RWPE2 (cell line): ENCODE data around the gene CCL24.
"Not testable (repeated sequence)": the region's sequence is repeated elsewhere in the genome, so short reads cannot be mapped to it uniquely, and the experiment has no call there.

Experiments
- ATAC-seq: fragments of 200-7000 bp; cut with Tn5 transposase; 3 replicates; pipeline ENCODE4 v1.9.1; 2021; ENCODE audit warnings: low read depth
- DNase-seq: peaks from one replicate; pipeline ENCODE4 v3.0.0-alpha.2; 2020; ENCODE audit warnings: low spot score
- H3K27ac ChIP-seq: fragments of 450-650 bp; 2 replicates; pipeline ENCODE4 v1.5.1; 2017; ENCODE audit warnings: mild to moderate bottlenecking; ENCODE audit not compliant: poor library complexity, severe bottlenecking
- H3K27me3 ChIP-seq: fragments of 250-450 bp; sonication (Bioruptor Pico); 2 replicates; pipeline ENCODE4 v1.5.1; 2021; ENCODE audit warnings: mild to moderate bottlenecking, moderate library complexity; ENCODE audit not compliant: insufficient read depth, poor library complexity, severe bottlenecking
- H3K36me3 ChIP-seq: fragments of 250-450 bp; sonication (Bioruptor Pico); 2 replicates; pipeline ENCODE4 v1.5.1; 2020; ENCODE audit warnings: low read depth, mild to moderate bottlenecking, moderate library complexity
- H3K4me1 ChIP-seq: fragments of 250-450 bp; sonication (Bioruptor Pico); 2 replicates; pipeline ENCODE4 v1.5.1; 2021; ENCODE audit warnings: mild to moderate bottlenecking, moderate library complexity; ENCODE audit not compliant: insufficient read depth, poor library complexity, severe bottlenecking
- H3K4me3 ChIP-seq: fragments of 250-450 bp; sonication (Bioruptor Pico); 2 replicates; pipeline ENCODE4 v1.5.1; 2021; ENCODE audit warnings: mild to moderate bottlenecking, moderate library complexity; ENCODE audit not compliant: severe bottlenecking
- H3K9me3 ChIP-seq: fragments of 250-450 bp; sonication (Bioruptor Pico); 2 replicates; pipeline ENCODE4 v1.5.1; 2021; ENCODE audit warnings: mild to moderate bottlenecking, moderate library complexity; ENCODE audit not compliant: severe bottlenecking
- TF ChIP-seq, protein P1 (sequence below): fragments of 450-650 bp; IDR thresholded peaks from one replicate; pipeline ENCODE4 v1.5.1; 2017; ENCODE audit warnings: mild to moderate bottlenecking, moderate library complexity; ENCODE audit not compliant: poor library complexity, severe bottlenecking

The CCL24 gene

DNA sequence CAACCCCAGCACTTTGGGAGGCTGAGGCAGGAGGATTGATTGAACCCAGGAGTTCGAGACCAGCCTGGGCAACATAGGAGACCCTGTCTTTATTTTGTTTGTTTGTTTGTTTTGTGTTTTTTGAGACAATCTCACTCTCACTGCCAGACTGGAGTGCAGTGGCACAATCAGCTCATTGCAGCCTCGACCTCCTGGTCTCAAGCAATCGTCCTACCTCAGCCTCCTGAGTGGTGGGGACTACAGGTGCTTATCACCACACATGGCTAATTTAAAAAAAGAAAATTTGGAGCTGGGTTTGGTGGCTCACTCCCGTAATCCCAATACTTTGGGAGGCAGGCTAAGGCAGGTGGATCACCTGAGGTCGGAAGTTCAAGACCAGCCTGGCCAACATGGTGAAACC is 30.6 kb upstream of the CCL24 start:
- no peaks in the 10 kb centered on the region for H3K9me3 ChIP-seq
- no peaks in the 10 kb centered on the region for H3K27me3 ChIP-seq
- DNase-seq (no peak), ATAC-seq (no peak)
- H3K27ac ChIP-seq: no peak overlapping the region
- no peaks in the 10 kb centered on the region for H3K36me3 ChIP-seq
- TF ChIP-seq, protein P1, sequence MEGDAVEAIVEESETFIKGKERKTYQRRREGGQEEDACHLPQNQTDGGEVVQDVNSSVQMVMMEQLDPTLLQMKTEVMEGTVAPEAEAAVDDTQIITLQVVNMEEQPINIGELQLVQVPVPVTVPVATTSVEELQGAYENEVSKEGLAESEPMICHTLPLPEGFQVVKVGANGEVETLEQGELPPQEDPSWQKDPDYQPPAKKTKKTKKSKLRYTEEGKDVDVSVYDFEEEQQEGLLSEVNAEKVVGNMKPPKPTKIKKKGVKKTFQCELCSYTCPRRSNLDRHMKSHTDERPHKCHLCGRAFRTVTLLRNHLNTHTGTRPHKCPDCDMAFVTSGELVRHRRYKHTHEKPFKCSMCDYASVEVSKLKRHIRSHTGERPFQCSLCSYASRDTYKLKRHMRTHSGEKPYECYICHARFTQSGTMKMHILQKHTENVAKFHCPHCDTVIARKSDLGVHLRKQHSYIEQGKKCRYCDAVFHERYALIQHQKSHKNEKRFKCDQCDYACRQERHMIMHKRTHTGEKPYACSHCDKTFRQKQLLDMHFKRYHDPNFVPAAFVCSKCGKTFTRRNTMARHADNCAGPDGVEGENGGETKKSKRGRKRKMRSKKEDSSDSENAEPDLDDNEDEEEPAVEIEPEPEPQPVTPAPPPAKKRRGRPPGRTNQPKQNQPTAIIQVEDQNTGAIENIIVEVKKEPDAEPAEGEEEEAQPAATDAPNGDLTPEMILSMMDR: no peak
- no peak overlapping the region for H3K4me3 ChIP-seq
- H3K4me1 ChIP-seq: peaks cover 11% of the 10 kb centered on the region

DNA sequence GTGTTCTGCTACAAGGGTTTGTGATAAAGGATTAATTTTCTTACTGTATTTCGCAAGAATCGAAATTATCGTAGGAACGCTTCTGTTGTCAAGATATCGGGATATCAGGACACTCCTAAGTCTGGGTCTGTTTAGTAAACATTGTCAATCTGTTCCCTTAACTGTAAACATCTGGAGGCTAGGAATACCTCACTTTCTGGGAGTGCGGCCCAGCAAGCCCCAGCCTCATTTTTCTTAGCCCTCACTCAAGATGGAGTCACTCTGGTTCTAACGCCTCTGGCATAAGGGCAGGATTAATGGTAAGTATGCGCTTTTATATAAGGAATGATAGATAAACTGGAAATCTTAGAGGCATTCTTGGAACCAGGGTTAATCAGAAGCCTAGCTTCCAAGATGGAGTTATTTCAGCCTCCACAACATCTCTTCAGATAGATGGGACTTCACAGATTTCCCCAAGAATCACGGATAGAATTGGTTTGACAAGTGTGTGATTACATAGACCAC is 30.1 kb upstream of the CCL24 start:
- Histone ChIP-seq H3K27me3 (no peaks in the 10 kb centered on the region), H3K4me3 (no peak overlapping the region), H3K9me3 (no peaks in the 10 kb centered on the region), H3K27ac (peak overlapping the region; percentile 55), H3K4me1 (peaks cover 11% of the 10 kb centered on the region), H3K36me3 (no peaks in the 10 kb centered on the region)
- ATAC-seq (no peak), DNase-seq (no peak)
- TF ChIP-seq, protein P1: no peak

DNA sequence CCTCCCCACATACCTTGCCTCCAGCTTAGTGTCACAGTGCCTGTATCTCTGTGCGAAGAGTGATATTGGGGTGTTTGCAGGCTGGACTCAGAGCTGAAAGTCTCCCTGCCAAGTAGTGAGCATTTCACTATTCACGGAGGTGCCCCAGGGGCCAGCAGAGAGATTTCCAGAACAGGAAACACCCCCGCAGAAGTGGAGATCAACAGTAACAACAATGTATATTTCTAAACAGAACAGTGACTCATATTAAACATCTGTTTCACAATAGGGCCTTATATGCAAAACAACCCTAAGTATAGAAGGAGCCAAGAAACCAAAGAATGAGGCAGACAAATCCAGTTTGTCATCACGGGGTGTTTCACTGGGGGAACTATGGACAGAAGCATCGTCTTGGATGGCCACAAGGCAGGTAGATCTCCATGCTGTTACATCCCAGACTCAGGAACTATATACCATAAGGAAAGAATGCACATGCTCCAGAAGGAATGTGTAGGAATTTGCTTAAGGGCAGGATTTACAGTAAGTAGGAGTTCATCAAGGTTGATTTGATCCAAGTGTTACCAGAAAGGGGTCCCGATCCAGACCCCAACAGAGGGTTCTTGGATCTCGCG is 29.3 kb upstream of the CCL24 start:
- Histone ChIP-seq H3K36me3 (no peaks in the 10 kb centered on the region), H3K9me3 (no peaks in the 10 kb centered on the region), H3K27ac (peak overlapping the region; percentile 55), H3K4me1 (peaks cover 11% of the 10 kb centered on the region), H3K27me3 (no peaks in the 10 kb centered on the region), H3K4me3 (no peak overlapping the region)
- TF ChIP-seq, protein P1: no peak
- ATAC-seq: peak; percentile 94
- peak; percentile 79 for DNase-seq

DNA sequence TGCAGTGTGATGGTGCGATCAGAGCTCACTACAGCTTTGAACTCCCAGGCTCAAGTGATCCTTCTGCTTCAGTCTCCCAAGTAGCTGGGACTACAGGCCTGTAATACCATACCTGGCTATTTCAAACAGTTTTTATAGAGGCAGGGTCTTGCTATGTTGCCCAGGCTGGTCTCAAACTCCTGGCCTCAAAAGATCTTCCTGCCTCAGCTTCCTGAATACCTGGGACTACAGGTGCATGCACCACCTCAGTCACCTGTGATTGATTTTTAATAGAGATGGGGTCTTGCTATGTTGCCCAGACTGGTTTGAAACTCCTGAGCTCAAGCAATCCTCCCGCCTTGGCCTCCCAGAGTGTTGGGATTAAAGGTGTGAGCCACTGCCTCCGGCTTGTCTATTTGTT is 26.4 kb upstream of the CCL24 start:
- Histone ChIP-seq H3K27ac (no peak overlapping the region), H3K4me3 (no peak overlapping the region), H3K27me3 (no peaks in the 10 kb centered on the region), H3K4me1 (peaks cover 11% of the 10 kb centered on the region), H3K36me3 (no peaks in the 10 kb centered on the region), H3K9me3 (no peaks in the 10 kb centered on the region)
- DNase-seq (no peak), ATAC-seq (no peak)
- TF ChIP-seq, protein P1: no peak

DNA sequence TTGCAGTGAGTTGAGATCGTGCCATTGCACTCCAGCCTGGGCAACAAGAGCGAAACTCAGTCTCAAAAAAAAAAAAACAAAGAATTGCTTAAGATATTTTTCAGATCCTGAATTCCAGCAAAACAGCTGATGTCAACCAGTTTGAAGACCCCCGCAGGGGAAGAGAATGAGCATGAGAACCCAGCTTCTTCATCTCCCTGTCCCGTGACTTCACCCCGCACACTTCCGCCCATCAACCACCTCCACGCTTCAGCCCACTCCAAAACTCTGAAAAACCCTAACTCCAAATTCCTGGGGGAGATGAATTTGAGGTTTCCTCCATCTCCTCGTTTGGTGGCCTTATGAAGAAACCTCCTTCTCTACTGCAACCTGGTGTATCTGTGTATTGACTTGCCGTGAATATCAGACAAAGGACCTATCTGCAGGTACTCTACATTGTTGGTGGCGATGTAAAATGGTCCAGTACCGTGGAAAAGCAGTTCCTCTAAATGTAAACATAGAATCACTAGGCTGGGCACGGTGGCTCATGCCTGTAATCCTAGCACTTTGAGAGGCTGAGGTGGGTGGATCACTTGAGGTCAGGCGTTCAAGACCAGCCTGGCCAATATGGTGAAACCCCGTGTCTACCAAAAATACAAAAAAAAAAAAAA is 24.8 kb upstream of the CCL24 start:
- not testable (repeated sequence) for H3K4me3 ChIP-seq, DNase-seq, H3K27me3 ChIP-seq, H3K27ac ChIP-seq, H3K9me3 ChIP-seq, ATAC-seq, H3K36me3 ChIP-seq
- H3K4me1 ChIP-seq: peaks cover 11% of the 10 kb centered on the region
